HCT116 (cell line): ENCODE measurements around the gene CALD1. TPM values are rescaled to one million over a fixed set of nuclear protein-coding genes. Genes with fewer than 3 reads are reported as not detected.

Source experiments
- ATAC-seq: fragments of 200-7000 bp; cut with Tn5 transposase; 2 replicates; pipeline ENCODE4 v1.9.1; 2020; ENCODE audit warnings: mild to moderate bottlenecking, moderate library complexity
- BruUV-seq: library from RNA; stranded (reverse); fragments of 400-500 nt; replicated peaks from 2 replicates; lab custom pipeline; 2021; lab: Mats Ljungman, UMichigan
- CTCF ChIA-PET: fragments of 300-600 bp; sonication (Branson Sonifier 250); formaldehyde crosslinking; loops from one replicate; lab custom pipeline; 2021; ENCODE audit warnings: antibody characterized with exemption; lab: Charles Lee
- POLR2A ChIA-PET: fragments of 300-600, 350-600 bp; sonication (Branson Sonifier 250); formaldehyde crosslinking; loops from one replicate; lab custom pipeline; 2021; ENCODE audit warnings: antibody characterized with exemption; lab: Charles Lee
- RAD21 ChIA-PET, 2 experiments: fragments of 300-600 bp; sonication (Branson Sonifier 250); formaldehyde crosslinking; loops; one replicate each; lab custom pipeline; 2023; ENCODE audit warnings: low total read pairs in 2 of 2; ENCODE audit not compliant: uncharacterized antibody in 2 of 2, unreplicated experiment in 2 of 2, low non-redundant PET in 1 of 2; lab: Charles Lee
- DNase-seq: peaks from one replicate; pipeline ENCODE4 v3.0.0-alpha.2; 2010; ENCODE audit warnings: low read depth, low spot score
- H2AFZ ChIP-seq: fragments of 200-600 bp; shearing (Covaris generic), sonication (generic); 2 replicates; pipeline ENCODE4 v1.6.1; 2017; ENCODE audit warnings: low read depth, mixed run types, mixed read lengths, antibody characterized with exemption, low read length; ENCODE audit not compliant: poor library complexity, severe bottlenecking
- H3K27ac ChIP-seq: 2 replicates; pipeline ENCODE4 v1.5.1; 2012; ENCODE audit warnings: low read depth, low read length
- H3K27me3 ChIP-seq: fragments of 200-600 bp; sonication (generic); 2 replicates; pipeline ENCODE4 v1.6.1; 2016; ENCODE audit warnings: mixed run types, low read length, mixed read lengths; ENCODE audit not compliant: insufficient read depth
- H3K36me3 ChIP-seq, 2 experiments: fragments of 200-500 bp in 1 of 2; fragments of 200-600 bp in 1 of 2; sonication (Bioruptor generic) in 1 of 2; sonication (generic) in 1 of 2; 2 replicates each; pipeline versions ENCODE4 v1.5.1 to v1.6.1; 2014 to 2016; ENCODE audit warnings: low read length in 2 of 2, inconsistent platforms in 1 of 2, mixed read lengths in 1 of 2, mixed run types in 1 of 2; ENCODE audit not compliant: insufficient read depth in 2 of 2, control insufficient read depth in 1 of 2
- H3K4me1 ChIP-seq, 2 experiments: fragments of 200-600 bp in 1 of 2; sonication (generic) in 1 of 2; 2 replicates each; pipeline versions ENCODE4 v1.5.1 to v1.6.1; 2012 to 2017; ENCODE audit warnings: low read length in 2 of 2, inconsistent platforms in 1 of 2, mild to moderate bottlenecking in 1 of 2, mixed read lengths in 1 of 2, mixed run types in 1 of 2, moderate library complexity in 1 of 2; ENCODE audit not compliant: insufficient read depth in 2 of 2, control insufficient read depth in 1 of 2
- H3K4me2 ChIP-seq: fragments of 200-600 bp; sonication (generic); 2 replicates; pipeline ENCODE4 v1.6.1; 2017; ENCODE audit warnings: mixed run types, low read length, mixed read lengths
- H3K4me3 ChIP-seq, 2 experiments: fragments of 200-600 bp in 1 of 2; sonication (generic) in 1 of 2; replicated peaks in 1 of 2; 2 replicates each; pipeline ENCODE4 v1.5.1; 2011 to 2016; ENCODE audit warnings: low read length in 2 of 2, control low read depth in 1 of 2, low read depth in 1 of 2, mild to moderate bottlenecking in 1 of 2, mixed read lengths in 1 of 2, mixed run types in 1 of 2
- H3K79me2 ChIP-seq: fragments of 200-600 bp; sonication (generic); 2 replicates; pipeline ENCODE4 v1.6.1; 2017; ENCODE audit warnings: mild to moderate bottlenecking, mixed run types, low read length, moderate library complexity, mixed read lengths; ENCODE audit not compliant: insufficient read depth
- H3K9ac ChIP-seq: fragments of 200-600 bp; sonication (generic); 2 replicates; pipeline ENCODE4 v1.6.1; 2016; ENCODE audit warnings: low read length, mixed read lengths
- H3K9me2 ChIP-seq: fragments of 200-600 bp; sonication (generic), shearing (Covaris generic); 2 replicates; pipeline ENCODE4 v1.6.1; 2017; ENCODE audit warnings: mixed run types, mild to moderate bottlenecking, moderate library complexity; ENCODE audit not compliant: insufficient read depth
- H3K9me3 ChIP-seq, 2 experiments: fragments of 200-500 bp in 1 of 2; fragments of 200-600 bp in 1 of 2; sonication (Bioruptor generic) in 1 of 2; sonication (generic) in 1 of 2; 2 replicates each; pipeline ENCODE4 v1.6.1; 2014 to 2017; ENCODE audit warnings: low read length in 2 of 2, mixed read lengths in 2 of 2, inconsistent platforms in 1 of 2, low read depth in 1 of 2, mild to moderate bottlenecking in 1 of 2, mixed run types in 1 of 2, moderate library complexity in 1 of 2; ENCODE audit not compliant: control insufficient read depth in 1 of 2, insufficient read depth in 1 of 2
- H4K20me1 ChIP-seq: fragments of 200-600 bp; sonication (generic), shearing (Covaris generic); 2 replicates; pipeline ENCODE4 v1.6.1; 2017; ENCODE audit warnings: mixed run types, mild to moderate bottlenecking, moderate library complexity; ENCODE audit not compliant: insufficient read depth
- EZH2phosphoT487 ChIP-seq: fragments of 200-600 bp; IDR thresholded peaks from 2 replicates; pipeline ENCODE4 v1.6.1; 2018; ENCODE audit warnings: antibody characterized with exemption, borderline replicate concordance
- intact Hi-C: fragments of 100-400 bp; cut with micrococcal nuclease; formaldehyde crosslinking; loops from 2 replicates; pipeline ENCODE4 v1.10.0; 2022
- total RNA-seq: library from RNA; stranded (reverse); gene quantifications from one replicate; pipeline ENCODE4 v1.2.1, GENCODE V29; 2021; ENCODE audit not compliant: unreplicated experiment
- TF ChIP-seq, protein P1 (sequence below): IDR thresholded peaks from 2 replicates; pipeline ENCODE4 v1.6.1; 2012; ENCODE audit warnings: low read depth
- TF ChIP-seq, protein P2 (sequence below): IDR thresholded peaks from 2 replicates; pipeline ENCODE4 v1.6.1; 2012

The CALD1 gene
- total RNA-seq, 1 experiment from 2014 or later: 66.8 TPM

DNA sequence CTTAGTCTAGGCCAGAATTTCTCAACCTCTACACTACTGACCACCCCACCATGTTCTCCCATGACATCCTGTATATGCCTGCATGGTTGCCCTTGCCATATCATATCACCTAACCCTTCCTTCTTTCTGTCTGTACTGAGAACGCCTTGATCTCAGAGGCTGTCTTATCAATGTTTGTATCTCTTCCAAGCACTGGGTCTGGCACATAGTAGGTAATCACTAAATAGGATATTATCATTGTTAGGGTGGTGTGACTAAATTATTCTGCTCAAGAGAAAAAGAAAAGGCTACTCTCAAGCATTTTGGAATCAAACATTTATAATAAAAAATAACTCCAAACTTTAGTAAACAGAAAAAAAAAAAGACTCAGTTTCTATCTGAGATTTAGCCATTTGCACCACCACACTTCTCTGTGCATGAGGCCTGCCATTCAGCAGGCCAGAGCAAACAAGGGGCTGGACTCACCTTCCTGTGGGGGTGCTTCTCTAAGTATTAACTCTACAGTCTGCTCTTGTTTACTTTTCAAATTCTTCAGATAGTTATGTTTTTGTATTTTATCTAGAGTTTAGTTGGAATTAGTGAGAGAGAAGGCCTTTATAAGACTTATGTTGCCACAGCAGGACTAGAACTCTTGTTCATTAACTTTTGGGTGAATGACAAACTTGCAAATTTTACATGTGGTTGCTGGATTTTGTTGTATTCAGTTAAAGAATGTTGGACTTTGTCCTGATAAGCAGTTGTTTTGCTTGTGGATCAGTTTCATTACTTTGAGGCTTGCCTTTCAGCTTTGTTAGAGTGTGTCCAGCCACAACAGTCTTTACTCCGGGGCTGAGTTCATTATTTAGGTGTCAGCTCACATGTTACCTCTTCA lies 212.3 kb downstream of the CALD1 start:
- no peaks in the 10 kb centered on the region for H3K9me3 ChIP-seq
- TF ChIP-seq EZH2phosphoT487: no peak
- TF ChIP-seq, protein P1, sequence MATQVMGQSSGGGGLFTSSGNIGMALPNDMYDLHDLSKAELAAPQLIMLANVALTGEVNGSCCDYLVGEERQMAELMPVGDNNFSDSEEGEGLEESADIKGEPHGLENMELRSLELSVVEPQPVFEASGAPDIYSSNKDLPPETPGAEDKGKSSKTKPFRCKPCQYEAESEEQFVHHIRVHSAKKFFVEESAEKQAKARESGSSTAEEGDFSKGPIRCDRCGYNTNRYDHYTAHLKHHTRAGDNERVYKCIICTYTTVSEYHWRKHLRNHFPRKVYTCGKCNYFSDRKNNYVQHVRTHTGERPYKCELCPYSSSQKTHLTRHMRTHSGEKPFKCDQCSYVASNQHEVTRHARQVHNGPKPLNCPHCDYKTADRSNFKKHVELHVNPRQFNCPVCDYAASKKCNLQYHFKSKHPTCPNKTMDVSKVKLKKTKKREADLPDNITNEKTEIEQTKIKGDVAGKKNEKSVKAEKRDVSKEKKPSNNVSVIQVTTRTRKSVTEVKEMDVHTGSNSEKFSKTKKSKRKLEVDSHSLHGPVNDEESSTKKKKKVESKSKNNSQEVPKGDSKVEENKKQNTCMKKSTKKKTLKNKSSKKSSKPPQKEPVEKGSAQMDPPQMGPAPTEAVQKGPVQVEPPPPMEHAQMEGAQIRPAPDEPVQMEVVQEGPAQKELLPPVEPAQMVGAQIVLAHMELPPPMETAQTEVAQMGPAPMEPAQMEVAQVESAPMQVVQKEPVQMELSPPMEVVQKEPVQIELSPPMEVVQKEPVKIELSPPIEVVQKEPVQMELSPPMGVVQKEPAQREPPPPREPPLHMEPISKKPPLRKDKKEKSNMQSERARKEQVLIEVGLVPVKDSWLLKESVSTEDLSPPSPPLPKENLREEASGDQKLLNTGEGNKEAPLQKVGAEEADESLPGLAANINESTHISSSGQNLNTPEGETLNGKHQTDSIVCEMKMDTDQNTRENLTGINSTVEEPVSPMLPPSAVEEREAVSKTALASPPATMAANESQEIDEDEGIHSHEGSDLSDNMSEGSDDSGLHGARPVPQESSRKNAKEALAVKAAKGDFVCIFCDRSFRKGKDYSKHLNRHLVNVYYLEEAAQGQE: no peak
- TF ChIP-seq, protein P2, sequence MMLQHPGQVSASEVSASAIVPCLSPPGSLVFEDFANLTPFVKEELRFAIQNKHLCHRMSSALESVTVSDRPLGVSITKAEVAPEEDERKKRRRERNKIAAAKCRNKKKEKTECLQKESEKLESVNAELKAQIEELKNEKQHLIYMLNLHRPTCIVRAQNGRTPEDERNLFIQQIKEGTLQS: no peak
- TF ChIP-seq, all 23 proteins: peak for 0
- DNase-seq: no peak
- no peak overlapping the region for H2AFZ ChIP-seq
- H3K4me3 ChIP-seq: no peak overlapping the region
- H3K79me2 ChIP-seq: peaks cover 17% of the 10 kb centered on the region
- POLR2A ChIA-PET: no interaction called here
- 0 out of 4 replicates have a peak, but pooled peaks cover 0 to 4% of the 10 kb centered on the region in 2 experiments for H3K36me3 ChIP-seq
- no peak overlapping the region for H3K4me2 ChIP-seq
- no peaks in the 10 kb centered on the region for H3K27me3 ChIP-seq
- no peaks in the 10 kb centered on the region for H4K20me1 ChIP-seq
- no peak overlapping the region for H3K9ac ChIP-seq
- intact Hi-C loops: no loop called here
- no peak overlapping the region for H3K27ac ChIP-seq
- RAD21 ChIA-PET: no interaction called here
- H3K4me1 ChIP-seq: peaks cover 0 to 9% of the 10 kb centered on the region in 2 experiments; a peak in 2 of 4 replicates
- ATAC-seq: no peak
- CTCF ChIA-PET: no interaction called here
- BruUV-seq: no TSS peak
- no peaks in the 10 kb centered on the region for H3K9me2 ChIP-seq
